WTC11 (cell line): ENCODE results near the gene TTLL3. TPM values are rescaled to one million over a fixed set of nuclear protein-coding genes. Genes with fewer than 3 reads are reported as not detected.

Experiments used
- ATAC-seq: fragments of 200-7000 bp; cut with Tn5 transposase; 2 replicates; pipeline ENCODE4 v1.10.0; 2021; ENCODE audit warnings: mild to moderate bottlenecking, moderate library complexity
- CTCF ChIA-PET: fragments of 300-600 bp; sonication (Branson Sonifier 250); formaldehyde crosslinking; loops from one replicate; lab custom pipeline; 2021; ENCODE audit warnings: antibody characterized with exemption; lab: Charles Lee
- POLR2A ChIA-PET: fragments of 350-600 bp; sonication (Branson Sonifier 250); formaldehyde crosslinking; loops from one replicate; lab custom pipeline; 2021; ENCODE audit warnings: antibody characterized with exemption; lab: Charles Lee
- DNase-seq: peaks from one replicate; pipeline ENCODE4 v3.0.0; 2021; ENCODE audit warnings: low spot score
- H3K27ac Mint-ChIP-seq: 2 replicates; pipeline ENCODE4 v1.8.0; 2021; ENCODE audit warnings: mixed read lengths
- H3K27me3 Mint-ChIP-seq: 2 replicates; pipeline ENCODE4 v1.8.0; 2021; ENCODE audit warnings: low read depth, mild to moderate bottlenecking, moderate library complexity, mixed read lengths
- H3K36me3 Mint-ChIP-seq: 2 replicates; pipeline ENCODE4 v1.8.0; 2021; ENCODE audit warnings: mixed read lengths
- H3K4me1 Mint-ChIP-seq: 2 replicates; pipeline ENCODE4 v1.8.0; 2022; ENCODE audit warnings: mixed read lengths
- H3K4me3 Mint-ChIP-seq: 2 replicates; pipeline ENCODE4 v1.8.0; 2021; ENCODE audit warnings: mild to moderate bottlenecking, moderate library complexity, mixed read lengths
- H3K9me3 Mint-ChIP-seq: 2 replicates; pipeline ENCODE4 v1.8.0; 2021; ENCODE audit warnings: mixed read lengths
- ARID4B ChIP-seq: sonication (generic); formaldehyde crosslinking; IDR thresholded peaks from 2 replicates; pipeline ENCODE4 v1.8.0; 2023; ENCODE audit warnings: missing genetic modification reagents, mild to moderate bottlenecking, borderline replicate concordance
- ATF2 ChIP-seq: sonication (generic); formaldehyde crosslinking; IDR thresholded peaks from 2 replicates; pipeline ENCODE4 v1.8.1; 2022; ENCODE audit warnings: low read depth, missing genetic modification reagents, borderline replicate concordance
- E2F1 ChIP-seq: sonication (generic); formaldehyde crosslinking; IDR thresholded peaks from 2 replicates; pipeline ENCODE4 v1.8.0; 2022; ENCODE audit warnings: mild to moderate bottlenecking, missing genetic modification reagents
- E2F5 ChIP-seq: sonication (generic); formaldehyde crosslinking; IDR thresholded peaks from 2 replicates; pipeline ENCODE4 v1.8.1; 2022; ENCODE audit warnings: mild to moderate bottlenecking, moderate library complexity, missing genetic modification reagents
- EMX1 ChIP-seq: fragments of 250-450 bp; sonication (Bioruptor Pico); IDR thresholded peaks from 2 replicates; pipeline ENCODE4 v1.8.0; 2021; ENCODE audit warnings: mild to moderate bottlenecking
- ESRRA ChIP-seq: sonication (generic); formaldehyde crosslinking; IDR thresholded peaks from 2 replicates; pipeline ENCODE4 v1.8.1; 2022; ENCODE audit warnings: mild to moderate bottlenecking, missing genetic modification reagents, borderline replicate concordance
- GTF2I ChIP-seq: fragments of 250-450 bp; sonication (Bioruptor Pico); conservative IDR thresholded peaks from 2 replicates; pipeline ENCODE4 v1.4.0; 2021; ENCODE audit warnings: mild to moderate bottlenecking
- MAX ChIP-seq: sonication (generic); formaldehyde crosslinking; IDR thresholded peaks from 2 replicates; pipeline ENCODE4 v1.8.0; 2022; ENCODE audit warnings: mild to moderate bottlenecking, missing genetic modification reagents
- MXD4 ChIP-seq: fragments of 250-450 bp; sonication (Bioruptor Pico); IDR thresholded peaks from 2 replicates; pipeline ENCODE4 v1.8.0; 2021; ENCODE audit warnings: mild to moderate bottlenecking, moderate library complexity, borderline replicate concordance
- NFE2L1 ChIP-seq: sonication (generic); formaldehyde crosslinking; IDR thresholded peaks from 2 replicates; pipeline ENCODE4 v1.8.1; 2023; ENCODE audit warnings: missing genetic modification reagents
- NR1H2 ChIP-seq: sonication (generic); formaldehyde crosslinking; IDR thresholded peaks from 2 replicates; pipeline ENCODE4 v1.9.0; 2021; ENCODE audit warnings: mild to moderate bottlenecking, moderate library complexity, missing genetic modification reagents
- RELA ChIP-seq: sonication (generic); formaldehyde crosslinking; IDR thresholded peaks from 2 replicates; pipeline ENCODE4 v1.8.1; 2022; ENCODE audit warnings: missing genetic modification reagents, mild to moderate bottlenecking, borderline replicate concordance
- SMAD4 ChIP-seq: sonication (generic); formaldehyde crosslinking; IDR thresholded peaks from 2 replicates; pipeline ENCODE4 v1.8.0; 2022; ENCODE audit warnings: mild to moderate bottlenecking, missing genetic modification reagents
- SOX15 ChIP-seq: fragments of 250-450 bp; sonication (Bioruptor Pico); IDR thresholded peaks from 2 replicates; pipeline ENCODE4 v1.9.0; 2021; ENCODE audit warnings: mild to moderate bottlenecking
- ZBTB43 ChIP-seq: sonication (generic); formaldehyde crosslinking; IDR thresholded peaks from 2 replicates; pipeline ENCODE4 v1.8.1; 2023; ENCODE audit warnings: mild to moderate bottlenecking, missing genetic modification reagents
- ZMAT4 ChIP-seq: fragments of 250-450 bp; sonication (Bioruptor Pico); IDR thresholded peaks from 2 replicates; pipeline ENCODE4 v1.9.0; 2021; ENCODE audit warnings: mild to moderate bottlenecking
- ZNF317 ChIP-seq: sonication (generic); formaldehyde crosslinking; IDR thresholded peaks from 2 replicates; pipeline ENCODE4 v1.8.1; 2023; ENCODE audit warnings: low read depth, mild to moderate bottlenecking, moderate library complexity, missing genetic modification reagents, borderline replicate concordance
- ZNF396 ChIP-seq: fragments of 250-450 bp; sonication (Bioruptor Pico); IDR thresholded peaks from 2 replicates; pipeline ENCODE4 v1.8.0; 2021; ENCODE audit warnings: mild to moderate bottlenecking, moderate library complexity, borderline replicate concordance
- ZSCAN18 ChIP-seq: fragments of 250-450 bp; sonication (Bioruptor Pico); IDR thresholded peaks from 2 replicates; pipeline ENCODE4 v2.1.2; 2022; ENCODE audit warnings: mild to moderate bottlenecking, moderate library complexity
- total RNA-seq: library from RNA; stranded (reverse); gene quantifications from 3 replicates; pipeline ENCODE4 v1.2.3, GENCODE V29; 2021

Gene TTLL3
- total RNA-seq, 1 experiment from 2014 or later = 14.7 TPM

- Mint-ChIP-seq H3K4me1 (peaks cover 25% of the 10 kb centered on the region), H3K4me3 (no peak overlapping the region), H3K27me3 (peaks cover 12% of the 10 kb centered on the region), H3K9me3 (no peaks in the 10 kb centered on the region), H3K27ac (no peak overlapping the region), H3K36me3 (no peaks in the 10 kb centered on the region)
- TF ChIP-seq ZNF396 (CRISPR knock-in tag) (no peak), ZMAT4 (no peak), ESRRA (CRISPR knock-in tag) (no peak), ZBTB43 (no peak), SOX15 (CRISPR knock-in tag) (no peak), E2F5 (CRISPR knock-in tag) (no peak), ATF2 (CRISPR knock-in tag) (no peak), NFE2L1 (no peak), MAX (no peak), NR1H2 (no peak)
- ChIA-PET POLR2A (interaction anchor here (0.6 to 0.7 kb wide), 3 partner anchors 93 to 295 kb away, joined by 3 to 5 read pairs (median 4); no protein-coding TSS in a partner anchor), CTCF (interaction anchor here (0.8 to 1.0 kb wide), 6 partner anchors 29 to 112 kb away, joined by 3 to 10 read pairs (median 3); partner anchors contain the start of gene OGG1)
- ATAC-seq (peak; percentile 17; the same call in 1 of the 2 replicates), DNase-seq (no peak)
These were observed 51.1 kb downstream of the TTLL3 start for GRCh38 chr3:9861201-9861600.

- Mint-ChIP-seq H3K27me3 (peaks cover 12% of the 10 kb centered on the region), H3K27ac (no peak overlapping the region), H3K36me3 (no peaks in the 10 kb centered on the region), H3K4me1 (peaks cover 25% of the 10 kb centered on the region), H3K9me3 (no peaks in the 10 kb centered on the region), H3K4me3 (peak overlapping the region; percentile 66; the same call in 1 of the 2 replicates)
- DNase-seq (no peak), ATAC-seq (no peak)
- ChIA-PET CTCF (interaction anchor here (0.5 to 1.0 kb wide), 6 partner anchors 10 to 85 kb away, joined by 3 to 10 read pairs (median 3); no protein-coding TSS in a partner anchor), POLR2A (no interaction called here)
- no peak for TF ChIP-seq NFE2L1
- no peak for TF ChIP-seq SMAD4
- no peak for TF ChIP-seq RELA (CRISPR knock-in tag)
- TF ChIP-seq ZBTB43 = no peak
- no peak for TF ChIP-seq E2F1 (CRISPR knock-in tag)
- no peak for TF ChIP-seq ZSCAN18
- no peak for TF ChIP-seq GTF2I
- no peak for TF ChIP-seq MXD4
- no peak for TF ChIP-seq ARID4B (CRISPR knock-in tag)
- TF ChIP-seq ZNF317 (CRISPR knock-in tag) = no peak
- no peak for TF ChIP-seq EMX1
These were observed 51.6 kb downstream of the TTLL3 start for GRCh38 chr3:9861626-9862130.
